IMR-90 (cell line): ENCODE data around the gene WSB1. TPM values are rescaled to one million over a fixed set of nuclear protein-coding genes. Genes with fewer than 3 reads are reported as not detected.

Experiments
- ATAC-seq: fragments of 200-7000 bp; cut with Tn5 transposase; 2 replicates; pipeline ENCODE4 v1.9.1; 2020; ENCODE audit warnings: low read depth, mild to moderate bottlenecking, moderate library complexity
- BruUV-seq: library from RNA; stranded (reverse); fragments of 400-500 nt; replicated peaks from 2 replicates; lab custom pipeline; 2021; lab: Mats Ljungman, UMichigan
- CTCF ChIA-PET: fragments of 300-600 bp; formaldehyde crosslinking; extraction: SDS; loops from one replicate; lab custom pipeline; 2021; ENCODE audit warnings: antibody characterized with exemption; lab: Yijun Ruan, JAX
- POLR2A ChIA-PET: fragments of 300-600 bp; sonication (Branson Sonifier 250); formaldehyde crosslinking; loops from one replicate; lab custom pipeline; 2022; ENCODE audit warnings: antibody characterized with exemption; ENCODE audit not compliant: unreplicated experiment; lab: Charles Lee
- DNase-seq: peaks from one replicate; pipeline ENCODE4 v3.0.0; 2013
- H2AFZ ChIP-seq: replicated peaks from 2 replicates; pipeline ENCODE3; 2013; ENCODE audit warnings: low read length, mild to moderate bottlenecking; ENCODE audit not compliant: poor library complexity
- H2AK5ac ChIP-seq: 2 replicates; pipeline ENCODE4 v1.6.1; 2013; ENCODE audit warnings: low read depth, low read length, inconsistent platforms
- H2AK9ac ChIP-seq: replicated peaks from 2 replicates; pipeline ENCODE3; 2013; ENCODE audit warnings: mild to moderate bottlenecking, low read depth, low read length, moderate library complexity; ENCODE audit not compliant: poor library complexity
- H2BK120ac ChIP-seq: 2 replicates; pipeline ENCODE4 v1.6.1; 2013; ENCODE audit warnings: low read depth, low read length, inconsistent platforms
- H2BK15ac ChIP-seq: 3 replicates; pipeline ENCODE4 v1.6.1; 2013; ENCODE audit warnings: low read depth, low read length, inconsistent platforms
- H2BK20ac ChIP-seq: 2 replicates; pipeline ENCODE4 v1.6.1; 2013; ENCODE audit warnings: low read depth, mild to moderate bottlenecking, inconsistent platforms, low read length, moderate library complexity
- H2BK5ac ChIP-seq: 2 replicates; pipeline ENCODE4 v1.6.1; 2013; ENCODE audit warnings: mild to moderate bottlenecking, low read depth, low read length, inconsistent platforms; ENCODE audit not compliant: poor library complexity, severe bottlenecking
- H3K14ac ChIP-seq: replicated peaks from 2 replicates; pipeline ENCODE4 v1.6.1; 2013; ENCODE audit warnings: low read depth, low read length, inconsistent platforms
- H3K18ac ChIP-seq: 2 replicates; pipeline ENCODE4 v1.6.1; 2013; ENCODE audit warnings: low read depth, low read length, control low read depth
- H3K23ac ChIP-seq: 2 replicates; pipeline ENCODE4 v1.6.1; 2013; ENCODE audit warnings: low read depth, low read length, inconsistent platforms
- H3K27ac ChIP-seq: 2 replicates; pipeline ENCODE4 v1.5.1; 2013; ENCODE audit warnings: mild to moderate bottlenecking, control low read depth, low read length; ENCODE audit not compliant: insufficient read depth
- H3K27me3 ChIP-seq: 2 replicates; pipeline ENCODE4 v1.6.1; 2013; ENCODE audit warnings: low read length; ENCODE audit not compliant: control insufficient read depth, insufficient read depth
- H3K36me3 ChIP-seq: 2 replicates; pipeline ENCODE4 v1.6.1; 2013; ENCODE audit warnings: low read length, mixed read lengths; ENCODE audit not compliant: control insufficient read depth, insufficient read depth
- H3K4ac ChIP-seq: 2 replicates; pipeline ENCODE4 v1.6.1; 2013; ENCODE audit warnings: low read depth, low read length, inconsistent platforms
- H3K4me1 ChIP-seq: 2 replicates; pipeline ENCODE4 v1.6.1; 2013; ENCODE audit warnings: low read length, mixed read lengths; ENCODE audit not compliant: control insufficient read depth, insufficient read depth
- H3K4me2 ChIP-seq: 2 replicates; pipeline ENCODE4 v1.6.1; 2013; ENCODE audit warnings: low read depth, mild to moderate bottlenecking, control low read depth, low read length, moderate library complexity
- H3K4me3 ChIP-seq: 2 replicates; pipeline ENCODE4 v1.5.1; 2013; ENCODE audit warnings: low read depth, mild to moderate bottlenecking, control low read depth, low read length, moderate library complexity; ENCODE audit not compliant: insufficient read depth
- H3K56ac ChIP-seq: 2 replicates; pipeline ENCODE4 v1.6.1; 2013; ENCODE audit warnings: low read length, inconsistent platforms; ENCODE audit not compliant: insufficient read depth; ENCODE audit errors: extremely low read depth
- H3K79me1 ChIP-seq, 2 experiments: 2 replicates each; pipeline ENCODE4 v1.6.1; 2013; ENCODE audit warnings: low read length in 2 of 2, inconsistent platforms in 1 of 2, low read depth in 1 of 2
- H3K9ac ChIP-seq: 2 replicates; pipeline ENCODE4 v1.6.1; 2013; ENCODE audit warnings: low read depth, low read length, control low read depth
- H3K9me1 ChIP-seq: 2 replicates; pipeline ENCODE4 v1.6.1; 2013; ENCODE audit warnings: low read length, inconsistent platforms; ENCODE audit not compliant: insufficient read depth
- H3K9me3 ChIP-seq: 2 replicates; pipeline ENCODE4 v1.6.1; 2013; ENCODE audit warnings: low read length; ENCODE audit not compliant: control insufficient read depth, insufficient read depth
- H4K20me1 ChIP-seq: 2 replicates; pipeline ENCODE4 v1.6.1; 2013; ENCODE audit warnings: low read length, inconsistent platforms; ENCODE audit not compliant: insufficient read depth
- H4K5ac ChIP-seq: 2 replicates; pipeline ENCODE4 v1.6.1; 2013; ENCODE audit warnings: mild to moderate bottlenecking, low read depth, low read length, control low read depth
- H4K8ac ChIP-seq, 2 experiments: 2 replicates each; pipeline ENCODE4 v1.6.1; 2013; ENCODE audit warnings: low read depth in 2 of 2, low read length in 2 of 2, control low read depth in 1 of 2, inconsistent platforms in 1 of 2
- H4K91ac ChIP-seq: 2 replicates; pipeline ENCODE4 v1.6.1; 2013; ENCODE audit warnings: low read depth, low read length, inconsistent platforms; ENCODE audit not compliant: insufficient read depth
- BHLHE40 ChIP-seq: fragments of 150-350 bp; IDR thresholded peaks from 2 replicates; pipeline ENCODE4 v1.6.1; 2016; ENCODE audit warnings: mild to moderate bottlenecking, low read depth, low read length
- CHD1 ChIP-seq: IDR thresholded peaks from 2 replicates; pipeline ENCODE4 v1.6.1; 2012; ENCODE audit warnings: low read depth, low read length, improper control_type of control experiment
- FOS ChIP-seq: fragments of 150-350 bp; IDR thresholded peaks from 2 replicates; pipeline ENCODE4 v1.6.1; 2016; ENCODE audit warnings: low read depth, low read length
- MAFK ChIP-seq: IDR thresholded peaks from 2 replicates; pipeline ENCODE4 v1.6.1; 2012; ENCODE audit warnings: low read depth, low read length, improper control_type of control experiment
- MXI1 ChIP-seq: IDR thresholded peaks from 2 replicates; pipeline ENCODE4 v1.6.1; 2012; ENCODE audit warnings: low read depth, mild to moderate bottlenecking, low read length, moderate library complexity, borderline replicate concordance
- NFE2L2 ChIP-seq: fragments of 150-350 bp; IDR thresholded peaks from 2 replicates; pipeline ENCODE4 v1.6.1; 2016; ENCODE audit warnings: low read depth, mild to moderate bottlenecking, low read length
- POLR2A ChIP-seq: IDR thresholded peaks from 2 replicates; pipeline ENCODE4 v1.6.1; 2012; ENCODE audit warnings: mild to moderate bottlenecking, low read depth, low read length
- RAD21 ChIP-seq: IDR thresholded peaks from 2 replicates; pipeline ENCODE4 v1.6.1; 2012; ENCODE audit warnings: low read length, improper control_type of control experiment
- RFX5 ChIP-seq: IDR thresholded peaks from 2 replicates; pipeline ENCODE4 v1.8.0; 2012; ENCODE audit warnings: low read depth, mild to moderate bottlenecking, low read length, moderate library complexity
- USF2 ChIP-seq: fragments of 150-350 bp; IDR thresholded peaks from 2 replicates; pipeline ENCODE4 v1.6.1; 2017; ENCODE audit warnings: mild to moderate bottlenecking, antibody characterized with exemption, low read length, low read depth
- WGBS, 2 experiments: methylation state at CpG; one replicate each; pipeline versions ENCODE4 v1.1.5 to v1.1.7; 2013; ENCODE audit warnings: missing lambda C conversion rate in 2 of 2; ENCODE audit not compliant: insufficient read length in 1 of 2; ENCODE audit errors: extremely low coverage in 2 of 2; 5-methylcytosine and 5-hydroxymethylcytosine counted together
- dilution Hi-C: fragments of 300-500 bp; cut with HindIII; formaldehyde crosslinking; loops from one replicate; pipeline ENCODE4 v1.14.3; 2018; ENCODE audit warnings: low sequenced_read_pairs; ENCODE audit not compliant: unreplicated experiment
- in situ Hi-C: fragments of 300-500 bp; cut with MboI; formaldehyde crosslinking; loops from 3 replicates; pipeline ENCODE4 v1.14.3; 2019; ENCODE audit warnings: low sequenced_read_pairs, inconsistent platforms, mixed read lengths
- intact Hi-C: fragments of 100-400 bp; cut with micrococcal nuclease; formaldehyde crosslinking; loops from 2 replicates; pipeline ENCODE4 v1.10.0; 2022
- polyA plus RNA-seq, 3 experiments: library from polyadenylated mRNA; depleted of rRNA; stranded (reverse); fragments of >200 nt; gene quantifications; 2 replicates each; pipeline ENCODE4 v1.2.3, GENCODE V29; 2012; ENCODE audit warnings: low replicate concordance in 1 of 3
- total RNA-seq: library from RNA; depleted of rRNA; stranded (reverse); fragments of >200 nt; gene quantifications from 2 replicates; pipeline ENCODE4 v1.2.3, GENCODE V29; 2012
- TF ChIP-seq, protein P1 (sequence below): fragments of 150-350 bp; IDR thresholded peaks from 2 replicates; pipeline ENCODE4 v1.6.1; 2016; ENCODE audit warnings: low read depth, mild to moderate bottlenecking, low read length, moderate library complexity, borderline replicate concordance

Gene WSB1
- total and polyA plus RNA-seq, 2 of the 4 experiments (the other 2 are of a cell fraction), result 140 to 266 TPM

DNA sequence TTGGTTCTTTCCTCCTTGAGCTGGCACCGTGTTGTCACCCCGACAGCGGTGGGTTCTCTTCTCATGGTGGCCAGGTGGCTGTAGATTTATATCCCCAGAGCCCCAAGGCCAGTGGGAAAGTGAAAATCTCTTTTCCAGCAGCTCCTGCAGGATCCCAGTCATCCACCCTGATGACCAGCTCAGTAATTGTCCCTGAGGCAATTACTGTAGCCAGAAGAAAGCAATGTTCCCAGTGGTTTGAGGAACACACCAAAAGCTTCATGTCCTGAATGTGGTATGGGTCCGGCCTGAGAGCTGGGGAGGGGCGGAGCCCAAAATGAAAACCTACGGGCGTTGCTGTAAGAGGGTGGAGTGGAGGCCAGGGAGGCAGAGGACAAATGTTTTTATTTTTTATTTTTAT lies 69.0 kb downstream of the WSB1 start:
- H2AK5ac ChIP-seq, result peak overlapping the region; percentile 20; the same call in 1 of the 2 replicates
- ChIA-PET POLR2A (no interaction called here), CTCF (interaction anchor here (0.6 to 1.3 kb wide), 2 partner anchors 39 to 237 kb away, joined by 3 read pairs; no protein-coding TSS in a partner anchor)
- H4K8ac ChIP-seq, result peak overlapping the region in 1 of 2 experiments; percentile 10; a peak in 2 of 4 replicates
- no TSS peak for BruUV-seq
- H3K4me1 ChIP-seq, result peaks cover 11% of the 10 kb centered on the region
- no peak overlapping the region for H2BK5ac ChIP-seq
- intact Hi-C loops (no loop called here), dilution Hi-C loops (no loop called here), in situ Hi-C loops (loop anchor here (10.0 kb wide), 1 partner anchor 82 kb away; no protein-coding TSS in a partner anchor)
- TF ChIP-seq USF2 (no peak), BHLHE40 (no peak), FOS (no peak), MAFK (no peak), POLR2A (no peak), MXI1 (no peak), NFE2L2 (no peak), CHD1 (no peak), RAD21 (no peak), RFX5 (no peak)
- TF ChIP-seq, protein P1, sequence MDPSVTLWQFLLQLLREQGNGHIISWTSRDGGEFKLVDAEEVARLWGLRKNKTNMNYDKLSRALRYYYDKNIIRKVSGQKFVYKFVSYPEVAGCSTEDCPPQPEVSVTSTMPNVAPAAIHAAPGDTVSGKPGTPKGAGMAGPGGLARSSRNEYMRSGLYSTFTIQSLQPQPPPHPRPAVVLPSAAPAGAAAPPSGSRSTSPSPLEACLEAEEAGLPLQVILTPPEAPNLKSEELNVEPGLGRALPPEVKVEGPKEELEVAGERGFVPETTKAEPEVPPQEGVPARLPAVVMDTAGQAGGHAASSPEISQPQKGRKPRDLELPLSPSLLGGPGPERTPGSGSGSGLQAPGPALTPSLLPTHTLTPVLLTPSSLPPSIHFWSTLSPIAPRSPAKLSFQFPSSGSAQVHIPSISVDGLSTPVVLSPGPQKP, result no peak
- H4K5ac ChIP-seq, result no peak overlapping the region
- ATAC-seq (no peak), DNase-seq (no peak)
- H3K9me3 ChIP-seq, result no peaks in the 10 kb centered on the region
- no peak overlapping the region for H3K27ac ChIP-seq
- no peak overlapping the region for H3K23ac ChIP-seq
- H2AK9ac ChIP-seq, result peak overlapping the region; percentile 45
- H3K27me3 ChIP-seq, result no peaks in the 10 kb centered on the region
- peak overlapping the region; percentile 76 for H3K14ac ChIP-seq
- no CpG with 5 or more reads among the region's 7 CpGs for WGBS, 2 experiments
- H3K4me2 ChIP-seq, result no peak overlapping the region
- H3K4me3 ChIP-seq, result no peak overlapping the region
- H3K79me1 ChIP-seq, result no peaks in the 10 kb centered on the region
- H2BK120ac ChIP-seq, result peak overlapping the region; percentile 8; the same call in 1 of the 2 replicates
- peak overlapping the region; percentile 59 for H2BK20ac ChIP-seq
- no peaks in the 10 kb centered on the region for H3K36me3 ChIP-seq
- no peak overlapping the region for H3K9ac ChIP-seq
- H2BK15ac ChIP-seq, result no peak overlapping the region
- H3K18ac ChIP-seq, result no peak overlapping the region
- peak overlapping the region; percentile 31 for H3K4ac ChIP-seq
- H2AFZ ChIP-seq, result peak overlapping the region; percentile 26
- H3K9me1 ChIP-seq, result peaks cover 18% of the 10 kb centered on the region
- H4K91ac ChIP-seq, result no peak overlapping the region
- no peaks in the 10 kb centered on the region for H4K20me1 ChIP-seq
- H3K56ac ChIP-seq, result no peak overlapping the region
